ENCODE data around the gene METTL24. TPM values are rescaled to one million over a fixed set of nuclear protein-coding genes. Genes with fewer than 3 reads are reported as not detected.

Gene METTL24
- total RNA-seq, 1 experiment from 2014 or later = 0.61 TPM

- peaks cover 2% of the 10 kb centered on the region for H3K23me2 ChIP-seq (ENCODE audit: insufficient read length, low read depth, low read length, poor library complexity, severe bottlenecking)
- H3K79me1 ChIP-seq (ENCODE audit: insufficient read depth, low read depth, low read length, poor library complexity, severe bottlenecking) = no peaks in the 10 kb centered on the region
- H3K27ac ChIP-seq (ENCODE audit: insufficient read length, low read depth, low read length) = no peak overlapping the region
- H4K91ac ChIP-seq (ENCODE audit: insufficient read length, low read depth, low read length) = no peak overlapping the region
- no peak for DNase-seq
- H3K56ac ChIP-seq (ENCODE audit: insufficient read length, low read depth, low read length) = no peak overlapping the region
- H3K14ac ChIP-seq (ENCODE audit: insufficient read depth, low read length) = no peak overlapping the region
- H4K20me1 ChIP-seq (ENCODE audit: control insufficient read depth, insufficient read depth, insufficient read length) = no peaks in the 10 kb centered on the region
- no peaks in the 10 kb centered on the region for H3K36me3 Mint-ChIP-seq (ENCODE audit: insufficient read depth in 1 of 3, low read depth in 3 of 3)
- no peak overlapping the region for H3K4ac ChIP-seq (ENCODE audit: low read depth, low read length)
- H3T11ph ChIP-seq (ENCODE audit: low read length) = no peak overlapping the region
- no peaks in the 10 kb centered on the region for H3K79me2 ChIP-seq (ENCODE audit: insufficient read depth, low read length)
- no peak overlapping the region for H2BK15ac ChIP-seq (ENCODE audit: low read depth, low read length)
- H3K27ac Mint-ChIP-seq = no peak overlapping the region; a peak in 1 of 7 replicates
- no peak overlapping the region for H3K9ac ChIP-seq (ENCODE audit: extremely low read depth, insufficient read length, low read length)
- no peak overlapping the region for H2BK20ac ChIP-seq (ENCODE audit: low read depth, low read length, poor library complexity, severe bottlenecking)
- no peak overlapping the region for H4K8ac ChIP-seq (replicated peaks; ENCODE audit: insufficient read length, low read depth, low read length)
- H3K27me3 ChIP-seq (ENCODE audit: insufficient read depth, low read length) = peaks cover 16% of the 10 kb centered on the region; the same call in 1 of the 2 replicates
- no peak overlapping the region for H3K4me2 ChIP-seq (ENCODE audit: insufficient read depth, insufficient read length, low read length)
- TF ChIP-seq CTCF (conservative IDR thresholded peaks at IDR 0.05) = no peak
- no peak overlapping the region for H2BK12ac ChIP-seq (ENCODE audit: insufficient read length, low read depth, low read length)
- H3K23ac ChIP-seq (ENCODE audit: insufficient read length, low read depth, low read length) = no peak overlapping the region
- no peak overlapping the region for H2BK120ac ChIP-seq (ENCODE audit: low read depth, low read length, poor library complexity, severe bottlenecking)
- H2AFZ ChIP-seq (ENCODE audit: low read length) = no peak overlapping the region
- WGBS (ENCODE audit: extremely low coverage, insufficient read length, low lambda C conversion rate) = no CpG with 5 or more reads among the region's 5 CpGs
- no peak overlapping the region for H2BK5ac ChIP-seq (ENCODE audit: insufficient read length, low read length)
- H3K27me3 Mint-ChIP-seq (ENCODE audit: low read depth) = peaks cover 47% of the 10 kb centered on the region
- H3K4me3 Mint-ChIP-seq = peak overlapping the region; percentile 4 to 41; a peak in 3 of 5 replicates
- H3K9me3 ChIP-seq (ENCODE audit: control insufficient read depth, low read depth, low read length) = no peaks in the 10 kb centered on the region
- peaks cover 0 to 4% of the 10 kb centered on the region in 2 experiments; a peak in 3 of 5 replicates for H3K9me3 Mint-ChIP-seq
- H3K18ac ChIP-seq (ENCODE audit: insufficient read length, low read depth, low read length) = no peak overlapping the region
- peaks cover 42 to 46% of the 10 kb centered on the region in 2 experiments for H3K4me1 Mint-ChIP-seq
- H4K5ac ChIP-seq (ENCODE audit: insufficient read length, low read depth, low read length) = no peak overlapping the region
- H3K4me1 ChIP-seq (ENCODE audit: insufficient read depth, low read length) = peaks cover 7% of the 10 kb centered on the region; the same call in 1 of the 2 replicates
- no peak overlapping the region for H2AK5ac ChIP-seq (ENCODE audit: insufficient read length, low read length)
Observed at GRCh38 chr6:110359556-110359955, 1.4 kb upstream of the METTL24 start.

Data from H9 (cell line).